Astrocyte (in vitro differentiated cells and primary cell): ENCODE data around the gene LYZL1. TPM values are rescaled to one million over a fixed set of nuclear protein-coding genes. Genes with fewer than 3 reads are reported as not detected.

ENCODE experiments used
- DNase-seq: peaks from one replicate; pipeline ENCODE4 v3.0.0-alpha.2; 2010; ENCODE audit warnings: low read depth
- FAIRE-seq: peaks from 2 replicates; lab custom pipeline; 2011; peaks lifted over from hg19 to GRCh38; lab: Jason Lieb, UNC
- H2AFZ ChIP-seq: 2 replicates; pipeline ENCODE4 v1.6.0; 2012; ENCODE audit warnings: low read depth, low read length, inconsistent platforms
- H3K27ac ChIP-seq: 2 replicates; pipeline ENCODE4 v1.5.1; 2011; ENCODE audit warnings: low read depth, low read length, inconsistent platforms
- H3K27me3 ChIP-seq: 2 replicates; pipeline ENCODE4 v1.6.0; 2011; ENCODE audit warnings: low read length, inconsistent platforms; ENCODE audit not compliant: insufficient read depth
- H3K36me3 ChIP-seq: 2 replicates; pipeline ENCODE4 v1.5.1; 2011; ENCODE audit warnings: low read length, inconsistent platforms; ENCODE audit not compliant: insufficient read depth
- H3K4me1 ChIP-seq: 2 replicates; pipeline ENCODE4 v1.5.1; 2011; ENCODE audit warnings: low read length, inconsistent platforms; ENCODE audit not compliant: insufficient read depth
- H3K4me2 ChIP-seq: 2 replicates; pipeline ENCODE4 v1.6.0; 2012; ENCODE audit warnings: low read length, inconsistent platforms
- H3K4me3 ChIP-seq: 2 replicates; pipeline ENCODE4 v1.5.1; 2011; ENCODE audit warnings: low read depth, mild to moderate bottlenecking, low read length, inconsistent platforms; ENCODE audit not compliant: insufficient read depth
- H3K79me2 ChIP-seq: 2 replicates; pipeline ENCODE4 v1.6.0; 2012; ENCODE audit warnings: mild to moderate bottlenecking, low read length, inconsistent platforms; ENCODE audit not compliant: insufficient read depth
- H3K9ac ChIP-seq: 2 replicates; pipeline ENCODE4 v1.6.0; 2012; ENCODE audit warnings: mild to moderate bottlenecking, low read length, inconsistent platforms
- H3K9me3 ChIP-seq: 2 replicates; pipeline ENCODE4 v1.5.1; 2012; ENCODE audit warnings: low read depth, mild to moderate bottlenecking, low read length, inconsistent platforms; ENCODE audit not compliant: insufficient read depth
- H4K20me1 ChIP-seq: 2 replicates; pipeline ENCODE4 v1.6.0; 2012; ENCODE audit warnings: low read length, inconsistent platforms; ENCODE audit not compliant: insufficient read depth
- H3K27ac Mint-ChIP-seq: one replicate; pipeline ENCODE4 v1.8.0; 2021; ENCODE audit warnings: mild to moderate bottlenecking, mixed read lengths; ENCODE audit not compliant: unreplicated experiment
- H3K27me3 Mint-ChIP-seq: one replicate; pipeline ENCODE4 v1.8.0; 2021; ENCODE audit warnings: low read depth, mixed read lengths; ENCODE audit not compliant: unreplicated experiment
- H3K36me3 Mint-ChIP-seq: one replicate; pipeline ENCODE4 v1.8.0; 2021; ENCODE audit warnings: low read depth, mixed read lengths; ENCODE audit not compliant: unreplicated experiment
- H3K4me1 Mint-ChIP-seq: one replicate; pipeline ENCODE4 v1.8.0; 2021; ENCODE audit warnings: low read depth, mixed read lengths; ENCODE audit not compliant: unreplicated experiment
- H3K4me3 Mint-ChIP-seq: one replicate; pipeline ENCODE4 v1.8.0; 2021; ENCODE audit warnings: mild to moderate bottlenecking, moderate library complexity, mixed read lengths; ENCODE audit not compliant: unreplicated experiment
- H3K9me3 Mint-ChIP-seq: one replicate; pipeline ENCODE4 v1.8.0; 2021; ENCODE audit warnings: mild to moderate bottlenecking, mixed read lengths; ENCODE audit not compliant: unreplicated experiment
- CTCF ChIP-seq: IDR thresholded peaks from 2 replicates; pipeline ENCODE4 v1.5.1; 2011; ENCODE audit warnings: low read depth, mild to moderate bottlenecking, inconsistent platforms, low read length, moderate library complexity; ENCODE audit not compliant: insufficient read depth
- EZH2 ChIP-seq: IDR thresholded peaks from 2 replicates; pipeline ENCODE4 v1.6.1; 2012; ENCODE audit warnings: mild to moderate bottlenecking, low read length, inconsistent platforms; ENCODE audit not compliant: insufficient read depth
- total RNA-seq: library from RNA; stranded (reverse); gene quantifications from 2 replicates; pipeline ENCODE4 v1.2.1, GENCODE V29; 2021

The LYZL1 gene
- total RNA-seq, 1 donor from 2014 or later = not detected

DNA sequence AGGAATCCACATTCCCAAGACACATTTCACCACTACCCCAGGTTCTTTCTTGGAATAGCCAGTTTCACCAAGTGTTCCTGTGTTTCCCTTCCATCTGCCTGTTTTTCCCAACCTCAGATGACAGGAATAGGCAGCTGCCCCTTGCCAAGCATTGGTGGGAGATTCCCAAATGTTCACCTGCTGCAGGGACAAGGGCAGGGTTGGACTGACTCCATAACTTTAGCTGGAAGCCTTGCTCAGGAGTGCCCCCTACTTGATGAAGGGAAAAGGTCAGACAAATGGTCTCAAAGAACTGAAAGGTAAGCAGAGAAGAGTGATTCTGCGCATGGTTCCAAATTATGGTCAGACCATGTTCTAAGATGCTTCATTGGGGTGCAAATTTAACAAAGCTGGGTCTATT is 45.1 kb upstream of the LYZL1 start:
- Mint-ChIP-seq H3K4me3 (no peak overlapping the region), H3K9me3 (peaks cover 2% of the 10 kb centered on the region), H3K27ac (no peak overlapping the region), H3K27me3 (peaks cover 3% of the 10 kb centered on the region), H3K4me1 (peaks cover 13% of the 10 kb centered on the region), H3K36me3 (no peaks in the 10 kb centered on the region)
- no peaks in the 10 kb centered on the region for H4K20me1 ChIP-seq
- no peak overlapping the region for H3K27ac ChIP-seq
- H2AFZ ChIP-seq = no peak overlapping the region
- no peaks in the 10 kb centered on the region for H3K9me3 ChIP-seq
- H3K36me3 ChIP-seq = no peaks in the 10 kb centered on the region
- no peak overlapping the region for H3K9ac ChIP-seq
- H3K79me2 ChIP-seq = no peaks in the 10 kb centered on the region
- H3K4me3 ChIP-seq = no peak overlapping the region
- FAIRE-seq = no peak
- H3K27me3 ChIP-seq = peaks cover 6% of the 10 kb centered on the region
- no peak overlapping the region for H3K4me2 ChIP-seq
- DNase-seq = no peak
- TF ChIP-seq EZH2 (no peak), CTCF (peak; percentile 13)
- no peaks in the 10 kb centered on the region for H3K4me1 ChIP-seq

DNA sequence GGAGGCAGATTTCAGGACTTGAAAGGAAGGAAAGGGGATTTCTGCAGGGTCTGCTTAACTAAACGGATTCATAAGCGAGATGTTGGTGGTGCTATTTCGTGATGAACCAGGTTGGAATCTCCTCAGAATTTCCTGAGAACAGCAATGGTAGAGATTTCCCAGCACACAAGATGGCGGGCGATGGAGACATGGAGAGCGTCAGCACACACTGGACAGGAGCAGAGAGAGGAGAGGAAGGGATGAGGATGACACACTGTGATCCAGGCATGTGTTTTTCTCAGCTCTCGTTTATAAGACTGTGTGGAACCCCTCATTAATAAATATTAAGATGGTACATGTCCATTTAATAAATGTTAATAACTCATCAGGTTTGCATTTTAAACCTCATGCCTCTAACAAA is 43.9 kb upstream of the LYZL1 start:
- Histone ChIP-seq H2AFZ (no peak overlapping the region), H3K4me2 (no peak overlapping the region), H3K9ac (no peak overlapping the region), H3K79me2 (no peaks in the 10 kb centered on the region), H3K27ac (no peak overlapping the region), H4K20me1 (no peaks in the 10 kb centered on the region), H3K36me3 (no peaks in the 10 kb centered on the region), H3K4me1 (no peaks in the 10 kb centered on the region), H3K4me3 (no peak overlapping the region), H3K27me3 (peaks cover 6% of the 10 kb centered on the region), H3K9me3 (no peaks in the 10 kb centered on the region)
- Mint-ChIP-seq H3K27ac (no peak overlapping the region), H3K4me1 (peaks cover 7% of the 10 kb centered on the region), H3K4me3 (no peak overlapping the region), H3K27me3 (peaks cover 3% of the 10 kb centered on the region), H3K36me3 (no peaks in the 10 kb centered on the region), H3K9me3 (peaks cover 4% of the 10 kb centered on the region)
- DNase-seq = no peak
- no peak for TF ChIP-seq CTCF
- no peak for TF ChIP-seq EZH2
- no peak for FAIRE-seq

GRCh38 chr10:29245476-29245875 is 43.4 kb upstream of the LYZL1 start:
- H3K9ac ChIP-seq = no peak overlapping the region
- Mint-ChIP-seq H3K27me3 (peaks cover 3% of the 10 kb centered on the region), H3K36me3 (no peaks in the 10 kb centered on the region), H3K27ac (no peak overlapping the region), H3K4me1 (peaks cover 7% of the 10 kb centered on the region), H3K4me3 (no peak overlapping the region), H3K9me3 (peaks cover 4% of the 10 kb centered on the region)
- peaks cover 6% of the 10 kb centered on the region for H3K27me3 ChIP-seq
- FAIRE-seq (no peak), DNase-seq (no peak)
- no peaks in the 10 kb centered on the region for H3K4me1 ChIP-seq
- no peak overlapping the region for H3K4me2 ChIP-seq
- H3K4me3 ChIP-seq = no peak overlapping the region
- H4K20me1 ChIP-seq = no peaks in the 10 kb centered on the region
- TF ChIP-seq CTCF = no peak
- TF ChIP-seq EZH2 = no peak
- no peaks in the 10 kb centered on the region for H3K79me2 ChIP-seq
- no peaks in the 10 kb centered on the region for H3K36me3 ChIP-seq
- H3K27ac ChIP-seq = no peak overlapping the region
- no peaks in the 10 kb centered on the region for H3K9me3 ChIP-seq
- H2AFZ ChIP-seq = peak overlapping the region; percentile 67
